Activated CD8-positive, alpha-beta T cell treated with anti-CD3 and anti-CD28 coated beads, Interleukin-2, amount 10 ng/mL, durations not matched to agents 7 days and 5 days (primary cell): ENCODE results near the gene SLC35F6. TPM values are rescaled to one million over a fixed set of nuclear protein-coding genes. Genes with fewer than 3 reads are reported as not detected.

Experiments
- ATAC-seq: fragments of 150-1000 bp; cut with Tn5 transposase; one replicate; pipeline ENCODE4 v1.10.0; 2021; ENCODE audit warnings: moderate library complexity
- CTCF ChIA-PET: fragments of 350-600 bp; sonication (Branson Sonifier 250); formaldehyde crosslinking; loops from one replicate; lab custom pipeline; 2021; ENCODE audit warnings: antibody characterized with exemption; lab: Charles Lee
- POLR2A ChIA-PET: fragments of 350-600 bp; sonication (Branson Sonifier 250); formaldehyde crosslinking; loops from one replicate; lab custom pipeline; 2021; ENCODE audit warnings: antibody characterized with exemption; lab: Charles Lee
- DNase-seq: peaks from one replicate; pipeline ENCODE4 v3.0.0-alpha.2; 2020
- H3K27ac Mint-ChIP-seq: one replicate; pipeline ENCODE4 v1.8.0; 2021; ENCODE audit warnings: mild to moderate bottlenecking, mixed read lengths
- H3K27me3 Mint-ChIP-seq: one replicate; pipeline ENCODE4 v1.8.0; 2021; ENCODE audit warnings: low read depth, mixed read lengths
- H3K36me3 Mint-ChIP-seq: one replicate; pipeline ENCODE4 v1.8.0; 2021; ENCODE audit warnings: low read depth, mixed read lengths
- H3K4me1 Mint-ChIP-seq: one replicate; pipeline ENCODE4 v1.8.0; 2021; ENCODE audit warnings: low read depth, mixed read lengths
- H3K4me3 Mint-ChIP-seq: one replicate; pipeline ENCODE4 v1.8.0; 2021; ENCODE audit warnings: mild to moderate bottlenecking, mixed read lengths
- H3K9me3 Mint-ChIP-seq: one replicate; pipeline ENCODE4 v1.8.0; 2022; ENCODE audit warnings: mixed read lengths; ENCODE audit not compliant: insufficient read depth
- total RNA-seq, 2 experiments: library from RNA; stranded (reverse); gene quantifications; one replicate each; pipeline ENCODE4 v1.2.3, GENCODE V29; 2021

The SLC35F6 gene
- total RNA-seq, 2 experiments from 2014 or later, result 21.0 to 21.1 TPM

DNA sequence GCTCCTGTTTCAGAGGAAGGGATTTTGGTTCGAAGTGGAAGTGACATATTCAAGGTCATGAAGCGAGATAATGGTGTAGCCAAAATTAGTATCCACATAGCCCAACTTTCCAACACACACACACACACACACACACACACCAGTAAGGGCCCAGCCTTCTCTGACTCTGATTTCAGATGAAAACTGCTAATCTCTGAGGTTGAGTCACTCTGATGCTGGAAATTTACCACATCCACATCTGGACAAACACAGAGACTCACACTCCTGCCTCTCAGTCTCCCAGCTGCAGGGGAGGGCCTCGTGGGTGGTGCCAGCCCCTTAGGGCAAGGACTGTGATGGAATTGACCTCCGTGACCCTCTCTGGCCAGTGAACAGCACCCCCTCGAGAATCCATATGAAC is 29.0 kb upstream of the SLC35F6 start:
- POLR2A ChIA-PET, result interaction anchor here (0.7 kb wide), 1 partner anchor 130 kb away, joined by 3 read pairs; no protein-coding TSS in a partner anchor
- peaks cover under 1% of the 10 kb centered on the region for H3K4me1 Mint-ChIP-seq
- H3K27me3 Mint-ChIP-seq, result peaks cover 7% of the 10 kb centered on the region
- H3K27ac Mint-ChIP-seq, result no peak overlapping the region
- H3K9me3 Mint-ChIP-seq, result no peaks in the 10 kb centered on the region
- DNase-seq (no peak), ATAC-seq (no peak)
- no peaks in the 10 kb centered on the region for H3K36me3 Mint-ChIP-seq
- CTCF ChIA-PET, result interaction anchor here (1.1 to 1.8 kb wide), 2 partner anchors 10 kb away, joined by 3 to 7 read pairs; no protein-coding TSS in a partner anchor
- no peak overlapping the region for H3K4me3 Mint-ChIP-seq

DNA sequence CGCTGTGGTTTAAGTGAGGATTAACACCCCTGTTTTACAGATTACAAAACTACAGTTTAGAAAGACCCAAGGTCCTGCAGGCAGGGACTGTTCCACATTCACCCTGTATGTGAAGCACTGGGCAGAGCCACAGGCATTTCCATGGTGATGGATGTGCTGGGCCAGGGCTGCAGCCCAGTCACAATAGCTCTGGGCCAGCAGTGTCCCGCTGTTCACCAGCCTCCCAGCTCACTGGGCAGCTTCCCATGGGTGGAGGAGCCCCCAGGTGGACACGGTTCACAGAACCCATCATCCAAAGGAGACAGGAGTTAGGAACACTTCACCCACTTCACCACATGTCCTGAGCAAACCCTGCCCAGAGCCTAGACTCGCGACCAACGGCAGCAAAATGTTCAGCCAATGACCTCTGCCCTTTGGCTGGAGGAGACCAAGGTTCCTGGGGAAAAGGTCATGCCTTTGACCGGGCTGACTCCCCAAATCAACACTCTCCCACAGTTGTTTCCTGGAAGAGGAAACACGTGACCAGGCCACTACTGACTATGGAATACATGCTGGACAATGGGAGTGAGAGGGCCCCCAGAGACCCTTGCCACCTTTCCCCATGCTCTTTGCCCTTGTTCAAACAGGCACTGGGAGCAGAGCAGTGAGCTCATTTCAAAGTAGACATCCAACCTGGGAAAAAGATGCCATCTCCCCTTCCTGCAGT is 28.0 kb upstream of the SLC35F6 start:
- ATAC-seq (no peak), DNase-seq (no peak)
- ChIA-PET POLR2A (no interaction called here), CTCF (interaction anchor here (1.1 to 1.8 kb wide), 2 partner anchors 9 to 11 kb away, joined by 3 to 7 read pairs; no protein-coding TSS in a partner anchor)
- Mint-ChIP-seq H3K4me3 (no peak overlapping the region), H3K9me3 (no peaks in the 10 kb centered on the region), H3K4me1 (peaks cover 8% of the 10 kb centered on the region), H3K36me3 (no peaks in the 10 kb centered on the region), H3K27ac (no peak overlapping the region), H3K27me3 (peaks cover 7% of the 10 kb centered on the region)

DNA sequence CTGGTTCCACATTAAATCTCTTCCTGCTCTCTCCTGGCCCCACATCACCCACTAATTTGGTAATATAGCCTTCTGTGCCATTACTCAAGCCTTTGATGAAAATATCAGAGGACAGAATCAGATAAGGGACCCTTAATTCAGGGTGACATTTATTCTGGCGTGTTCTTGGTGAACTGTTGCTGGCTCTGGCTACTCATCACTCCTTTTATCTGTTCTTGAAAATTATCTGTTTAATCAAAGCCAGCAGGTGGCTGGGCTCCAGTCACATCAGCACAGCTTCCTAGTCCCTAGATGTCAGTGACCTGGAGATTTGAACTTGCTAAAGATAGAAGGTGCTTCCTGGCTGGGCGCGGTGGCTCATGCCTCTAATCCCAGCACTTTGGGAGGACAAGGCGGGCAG is 26.9 kb upstream of the SLC35F6 start:
- no peak overlapping the region for H3K4me3 Mint-ChIP-seq
- peaks cover 17% of the 10 kb centered on the region for H3K4me1 Mint-ChIP-seq
- H3K9me3 Mint-ChIP-seq, result no peaks in the 10 kb centered on the region
- DNase-seq (no peak), ATAC-seq (no peak)
- no peaks in the 10 kb centered on the region for H3K36me3 Mint-ChIP-seq
- no peak overlapping the region for H3K27ac Mint-ChIP-seq
- H3K27me3 Mint-ChIP-seq, result peaks cover 3% of the 10 kb centered on the region
- POLR2A ChIA-PET, result no interaction called here
- CTCF ChIA-PET, result no interaction called here

DNA sequence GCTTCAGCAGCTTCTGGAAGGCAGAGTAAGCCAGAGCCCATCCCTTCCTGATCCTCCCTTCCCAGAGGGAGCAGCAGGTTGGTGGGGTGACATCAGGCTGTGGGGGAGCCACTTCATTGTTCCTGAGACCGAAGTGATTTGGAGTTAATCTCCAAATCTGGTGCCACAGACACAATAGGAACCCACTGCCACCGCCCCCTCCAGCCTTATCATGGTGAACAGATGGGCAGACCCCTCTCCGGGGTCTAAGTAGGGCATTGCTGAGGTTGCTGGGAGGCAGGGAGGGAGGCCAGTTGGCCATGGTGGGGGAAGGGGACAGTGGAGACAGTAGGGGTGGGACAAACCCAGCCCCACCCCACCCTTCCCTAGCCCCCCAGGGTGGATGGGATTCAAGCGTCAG is 25.6 kb upstream of the SLC35F6 start:
- no peaks in the 10 kb centered on the region for H3K9me3 Mint-ChIP-seq
- H3K27me3 Mint-ChIP-seq, result peaks cover 2% of the 10 kb centered on the region
- peaks cover 17% of the 10 kb centered on the region for H3K4me1 Mint-ChIP-seq
- ChIA-PET CTCF (interaction anchor here (10.8 kb wide), 1 partner anchor 133 kb away, joined by 151 read pairs; no protein-coding TSS in a partner anchor), POLR2A (no interaction called here)
- no peak overlapping the region for H3K27ac Mint-ChIP-seq
- no peaks in the 10 kb centered on the region for H3K36me3 Mint-ChIP-seq
- DNase-seq (no peak), ATAC-seq (no peak)
- no peak overlapping the region for H3K4me3 Mint-ChIP-seq

DNA sequence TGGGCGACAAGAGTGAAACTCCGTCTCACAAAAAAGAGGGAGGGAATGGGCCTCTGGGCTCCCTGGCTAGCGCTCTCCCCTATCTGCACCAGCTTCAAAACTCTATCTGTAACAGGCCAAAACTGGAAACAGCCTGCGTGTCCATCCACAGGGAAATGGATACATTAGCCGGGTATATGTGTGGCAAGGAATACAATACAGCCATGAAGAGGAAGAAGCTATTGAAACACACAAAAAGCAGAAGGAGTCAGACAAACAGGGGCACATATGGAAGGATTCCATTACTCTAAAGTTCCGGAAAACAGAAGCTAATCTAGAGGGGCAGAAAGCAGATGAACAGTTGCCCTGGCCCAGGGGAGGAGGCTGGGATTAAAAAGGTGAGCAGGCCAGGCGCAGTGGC is 24.6 kb upstream of the SLC35F6 start:
- DNase-seq (no peak), ATAC-seq (no peak)
- H3K9me3 Mint-ChIP-seq, result no peaks in the 10 kb centered on the region
- no peak overlapping the region for H3K4me3 Mint-ChIP-seq
- no peak overlapping the region for H3K27ac Mint-ChIP-seq
- H3K36me3 Mint-ChIP-seq, result no peaks in the 10 kb centered on the region
- CTCF ChIA-PET, result interaction anchor here (0.9 to 10.8 kb wide), 2 partner anchors 107 to 134 kb away, joined by 3 to 151 read pairs; no protein-coding TSS in a partner anchor
- POLR2A ChIA-PET, result no interaction called here
- peaks cover 2% of the 10 kb centered on the region for H3K27me3 Mint-ChIP-seq
- peaks cover 17% of the 10 kb centered on the region for H3K4me1 Mint-ChIP-seq

DNA sequence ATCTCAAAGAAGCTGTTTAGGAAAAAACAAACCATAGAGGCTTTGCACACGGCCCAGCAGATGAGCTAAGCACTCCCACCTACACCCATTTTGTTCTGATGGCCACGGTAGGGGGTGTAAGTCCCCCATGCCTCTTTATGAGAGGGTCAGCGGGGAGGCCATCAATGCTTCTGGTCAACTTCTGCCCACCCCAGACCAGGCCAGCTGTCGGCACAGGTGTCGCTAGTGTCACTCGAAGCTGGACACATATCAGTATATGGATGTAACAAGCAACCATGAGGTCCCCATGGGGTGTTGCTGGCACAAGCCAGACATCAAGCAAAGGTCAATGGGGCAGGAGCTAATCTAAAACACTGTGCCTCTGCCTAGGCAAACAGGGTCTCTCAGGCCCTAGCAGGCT is 23.7 kb upstream of the SLC35F6 start:
- Mint-ChIP-seq H3K4me3 (no peak overlapping the region), H3K4me1 (peaks cover 17% of the 10 kb centered on the region)

DNA sequence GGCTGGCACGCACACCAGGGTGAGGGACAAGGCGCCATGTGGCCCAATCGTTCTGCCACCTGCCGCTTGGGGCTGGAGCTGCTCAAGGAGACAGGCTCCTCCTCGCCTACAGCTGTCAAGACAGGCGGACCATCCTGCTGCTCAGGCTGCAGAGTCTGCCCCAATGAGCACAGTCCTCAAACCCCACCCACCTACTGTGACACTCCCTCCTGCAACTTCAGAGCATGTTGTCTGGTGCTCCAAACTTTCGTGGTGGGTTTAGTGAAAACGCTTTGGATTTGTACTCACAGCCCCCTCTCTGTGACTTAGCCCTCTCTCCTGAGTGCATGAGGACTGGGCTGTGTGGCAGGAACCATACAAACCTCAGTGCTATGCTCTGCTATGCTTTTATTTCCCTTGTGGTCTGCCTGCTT is 23.2 kb upstream of the SLC35F6 start:
- DNase-seq (peak; percentile 73), ATAC-seq (peak; percentile 98)
- CTCF ChIA-PET, result interaction anchor here (0.7 to 10.8 kb wide), 2 partner anchors 12 to 136 kb away, joined by 3 to 151 read pairs; no protein-coding TSS in a partner anchor

More for the DNA sequence above, 23.7 kb upstream of the SLC35F6 start:
- ATAC-seq (no peak), DNase-seq (no peak)
- Mint-ChIP-seq H3K36me3 (no peaks in the 10 kb centered on the region), H3K9me3 (no peaks in the 10 kb centered on the region), H3K27me3 (peaks cover 2% of the 10 kb centered on the region), H3K27ac (no peak overlapping the region)
- ChIA-PET POLR2A (no interaction called here), CTCF (interaction anchor here (0.9 to 10.8 kb wide), 2 partner anchors 106 to 135 kb away, joined by 3 to 151 read pairs; no protein-coding TSS in a partner anchor)

DNA sequence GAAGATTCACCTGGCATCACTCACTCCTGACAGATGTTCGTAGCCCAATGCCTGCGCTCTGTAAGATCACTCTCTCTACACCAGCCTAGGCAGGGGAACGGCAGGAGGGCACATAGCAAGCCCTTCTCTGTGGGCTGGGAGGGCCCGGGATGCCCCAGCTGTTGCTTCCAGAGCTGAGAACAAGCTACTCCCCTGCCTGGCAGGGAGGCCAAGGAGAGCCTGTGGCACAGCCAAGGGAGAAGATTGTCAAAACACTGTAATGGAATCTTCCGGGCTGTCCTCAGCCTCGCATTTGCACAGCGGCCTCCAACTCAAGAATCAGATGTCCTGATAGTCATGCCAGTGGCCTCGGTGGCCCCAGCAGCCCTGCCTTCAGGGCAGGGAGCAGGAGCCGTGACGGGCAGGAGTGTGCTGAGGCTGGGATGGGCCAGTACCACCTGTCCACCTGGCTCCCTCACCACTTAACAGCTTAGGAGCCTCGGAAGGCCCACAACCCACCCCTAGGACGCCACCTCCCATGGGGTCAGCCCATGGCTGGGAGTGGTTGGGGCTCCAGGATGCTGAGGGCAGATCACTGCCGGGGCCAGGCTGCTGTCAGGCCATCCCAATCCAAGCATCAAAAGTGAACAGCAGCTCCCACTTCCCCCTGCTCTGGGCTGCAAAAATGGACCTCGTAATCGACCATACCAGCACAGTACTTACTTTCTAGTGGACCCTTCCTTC is 21.9 kb upstream of the SLC35F6 start:
- Mint-ChIP-seq H3K27me3 (no peaks in the 10 kb centered on the region), H3K36me3 (no peaks in the 10 kb centered on the region), H3K27ac (no peak overlapping the region), H3K9me3 (no peaks in the 10 kb centered on the region), H3K4me3 (no peak overlapping the region), H3K4me1 (peaks cover 17% of the 10 kb centered on the region)
- ATAC-seq (no peak), DNase-seq (no peak)
- CTCF ChIA-PET, result interaction anchor here (1.1 to 10.8 kb wide), 2 partner anchors 137 to 164 kb away, joined by 5 to 151 read pairs; no protein-coding TSS in a partner anchor
- POLR2A ChIA-PET, result interaction anchor here (0.6 kb wide), 1 partner anchor 15 kb away, joined by 5 read pairs; no protein-coding TSS in a partner anchor

More for the DNA sequence above, 23.2 kb upstream of the SLC35F6 start:
- H3K27ac Mint-ChIP-seq, result peak overlapping the region; percentile 13
- POLR2A ChIA-PET, result no interaction called here
- peaks cover 17% of the 10 kb centered on the region for H3K4me1 Mint-ChIP-seq
- no peaks in the 10 kb centered on the region for H3K9me3 Mint-ChIP-seq
- peaks cover 2% of the 10 kb centered on the region for H3K27me3 Mint-ChIP-seq
- H3K4me3 Mint-ChIP-seq, result peak overlapping the region; percentile 44
- no peaks in the 10 kb centered on the region for H3K36me3 Mint-ChIP-seq

DNA sequence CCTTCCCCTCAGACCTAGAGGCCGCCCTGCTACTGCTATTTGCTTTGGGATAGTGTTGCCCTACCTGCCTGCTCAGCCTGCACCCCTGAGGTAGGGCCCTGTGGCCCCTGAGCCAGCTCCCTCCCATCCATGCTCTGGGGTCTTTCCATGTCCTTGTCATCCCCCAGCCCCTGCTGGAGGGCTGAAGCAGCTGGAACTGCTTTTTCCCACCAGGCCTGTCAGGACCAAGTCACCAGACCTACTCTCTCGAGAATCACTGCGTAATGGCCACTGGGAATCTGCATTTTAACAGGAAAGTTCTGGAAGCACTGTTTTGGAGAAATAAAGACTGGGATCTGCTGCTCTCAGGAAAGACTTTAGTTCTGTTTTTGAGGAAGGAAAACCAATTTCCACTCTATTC is 20.2 kb upstream of the SLC35F6 start:
- no peaks in the 10 kb centered on the region for H3K9me3 Mint-ChIP-seq
- POLR2A ChIA-PET, result no interaction called here
- peaks cover 17% of the 10 kb centered on the region for H3K4me1 Mint-ChIP-seq
- ATAC-seq (no peak), DNase-seq (no peak)
- no peak overlapping the region for H3K4me3 Mint-ChIP-seq
- CTCF ChIA-PET, result interaction anchor here (1.5 to 10.8 kb wide), 2 partner anchors 139 to 166 kb away, joined by 5 to 151 read pairs; no protein-coding TSS in a partner anchor
- no peaks in the 10 kb centered on the region for H3K27me3 Mint-ChIP-seq
- H3K27ac Mint-ChIP-seq, result no peak overlapping the region
- H3K36me3 Mint-ChIP-seq, result no peaks in the 10 kb centered on the region

DNA sequence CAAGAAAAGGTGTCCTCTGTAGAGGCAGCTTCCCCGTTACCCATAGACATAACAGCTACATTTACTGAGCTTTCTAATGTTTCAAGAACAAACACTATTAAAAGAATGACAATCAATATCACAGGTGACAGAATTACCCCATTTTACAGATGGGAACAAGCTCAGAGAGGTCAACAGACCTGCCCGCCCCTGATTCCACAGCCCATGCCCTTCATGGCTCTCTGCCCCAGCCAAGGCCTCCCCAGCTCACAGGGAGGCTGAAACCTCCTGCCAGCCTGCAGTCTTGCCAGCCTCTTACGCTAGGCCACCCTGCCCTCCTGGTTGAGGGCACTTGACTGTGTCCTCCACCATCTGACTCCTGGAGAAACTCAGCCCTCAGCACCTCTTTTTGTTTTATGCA is 19.1 kb upstream of the SLC35F6 start:
- POLR2A ChIA-PET, result no interaction called here
- peaks cover 17% of the 10 kb centered on the region for H3K4me1 Mint-ChIP-seq
- no peaks in the 10 kb centered on the region for H3K36me3 Mint-ChIP-seq
- H3K4me3 Mint-ChIP-seq, result no peak overlapping the region
- CTCF ChIA-PET, result interaction anchor here (0.9 to 10.8 kb wide), 9 partner anchors 10 to 193 kb away, joined by 3 to 151 read pairs (median 6); no protein-coding TSS in a partner anchor
- DNase-seq, result no peak
- no peaks in the 10 kb centered on the region for H3K27me3 Mint-ChIP-seq
- ATAC-seq, result no peak
- no peaks in the 10 kb centered on the region for H3K9me3 Mint-ChIP-seq
- H3K27ac Mint-ChIP-seq, result no peak overlapping the region

DNA sequence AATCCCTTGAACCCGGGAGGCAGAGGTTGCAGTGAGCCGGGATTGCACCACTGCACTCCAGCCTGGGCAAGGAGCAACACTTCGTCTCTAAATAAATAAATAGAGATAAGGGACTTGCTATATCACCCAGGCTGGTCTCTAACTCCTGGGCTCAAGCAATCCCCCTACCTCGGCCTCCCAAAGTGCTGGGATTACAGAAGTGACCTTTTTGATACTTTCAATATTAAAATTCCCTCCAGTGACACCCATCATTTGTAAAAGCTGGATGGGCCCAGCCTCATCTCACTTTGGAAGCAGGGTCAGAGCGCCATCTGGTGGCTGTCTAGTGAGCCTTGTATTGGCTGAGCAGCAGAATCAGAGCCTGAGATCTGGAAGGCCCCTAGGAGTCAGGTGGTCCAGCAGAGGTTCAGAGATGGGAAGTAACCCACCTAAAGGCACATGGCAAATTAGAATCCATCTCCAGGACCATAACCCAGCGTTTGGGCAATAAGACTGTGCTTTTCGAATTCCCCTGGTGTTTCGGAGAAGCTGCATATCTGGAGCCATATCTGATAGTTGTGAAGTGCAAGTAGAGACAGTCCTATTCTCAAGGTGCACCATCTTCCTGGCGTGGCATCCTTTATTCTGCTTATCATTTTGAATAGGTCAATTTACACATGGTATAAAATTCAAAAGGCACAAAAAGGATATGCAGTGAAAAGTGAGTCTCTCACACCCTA is 18.3 kb upstream of the SLC35F6 start:
- ATAC-seq (peak; percentile 54), DNase-seq (peak; percentile 88)
- H3K4me1 Mint-ChIP-seq, result peaks cover 12% of the 10 kb centered on the region
- no peak overlapping the region for H3K27ac Mint-ChIP-seq
- H3K27me3 Mint-ChIP-seq, result no peaks in the 10 kb centered on the region
- H3K4me3 Mint-ChIP-seq, result no peak overlapping the region
- ChIA-PET POLR2A (no interaction called here), CTCF (interaction anchor here (0.6 to 10.8 kb wide), 19 partner anchors 9 to 348 kb away, joined by 3 to 151 read pairs (median 4); no protein-coding TSS in a partner anchor)
- no peaks in the 10 kb centered on the region for H3K36me3 Mint-ChIP-seq
- no peaks in the 10 kb centered on the region for H3K9me3 Mint-ChIP-seq
